GM12878 (cell line): ENCODE measurements around the gene IRF8. TPM values are rescaled to one million over a fixed set of nuclear protein-coding genes. Genes with fewer than 3 reads are reported as not detected.

Experiments
- ATAC-seq: fragments of 200-7000 bp; cut with Tn5 transposase; 3 replicates; pipeline ENCODE4 v1.9.1; 2020; ENCODE audit warnings: mild to moderate bottlenecking, moderate library complexity
- BruUV-seq: library from RNA; stranded (reverse); fragments of 400-500 nt; replicated peaks from 2 replicates; lab custom pipeline; 2021; lab: Mats Ljungman, UMichigan
- CTCF ChIA-PET: fragments of 300-600 bp; sonication (Branson Sonifier 250); formaldehyde crosslinking; extraction: SDS; loops from one replicate; lab custom pipeline; 2021; ENCODE audit warnings: inconsistent platforms; lab: Yijun Ruan, JAX
- POLR2A ChIA-PET: fragments of 350-600 bp; formaldehyde crosslinking; extraction: SDS; loops from one replicate; lab custom pipeline; 2021; ENCODE audit warnings: inconsistent platforms; lab: Charles Lee
- RAD21 ChIA-PET: fragments of 300-600 bp; sonication (Branson Sonifier 250); formaldehyde crosslinking; loops from one replicate; lab custom pipeline; 2023; ENCODE audit warnings: antibody characterized with exemption; ENCODE audit not compliant: unreplicated experiment; lab: Charles Lee
- SMC1A ChIA-PET: fragments of 300-600 bp; sonication (Branson Sonifier 250); formaldehyde crosslinking; loops from one replicate; lab custom pipeline; 2023; ENCODE audit not compliant: unreplicated experiment, uncharacterized antibody; lab: Charles Lee
- DNase-seq: peaks from one replicate; pipeline ENCODE4 v3.0.0-alpha.2; 2011; ENCODE audit warnings: low read depth, low spot score
- FAIRE-seq: peaks from 3 replicates; lab custom pipeline; 2011; peaks lifted over from hg19 to GRCh38; lab: Jason Lieb, UNC
- H2AFZ ChIP-seq: 2 replicates; pipeline ENCODE4 v1.6.0; 2011; ENCODE audit warnings: low read depth, low read length, control low read depth; ENCODE audit not compliant: control insufficient read depth
- H3K27ac ChIP-seq: 2 replicates; pipeline ENCODE4 v1.5.1; 2011; ENCODE audit warnings: control low read depth; ENCODE audit not compliant: control insufficient read depth, insufficient read depth
- H3K27me3 ChIP-seq, 2 experiments: replicated peaks in 1 of 2; 2 replicates each; pipeline versions ENCODE4 v1.6.0 to v1.6.1; 2011; ENCODE audit warnings: low read length in 1 of 2; ENCODE audit not compliant: control insufficient read depth in 2 of 2, insufficient read depth in 2 of 2
- H3K36me3 ChIP-seq, 2 experiments: 2 replicates each; pipeline ENCODE4 v1.5.1; 2011; ENCODE audit warnings: low read length in 1 of 2; ENCODE audit not compliant: control insufficient read depth in 2 of 2, insufficient read depth in 2 of 2
- H3K4me1 ChIP-seq: 2 replicates; pipeline ENCODE4 v1.6.1; 2011; ENCODE audit warnings: mild to moderate bottlenecking, low read length, moderate library complexity, mixed read lengths; ENCODE audit not compliant: control insufficient read depth, insufficient read depth
- H3K4me2 ChIP-seq: 2 replicates; pipeline ENCODE4 v1.6.0; 2011; ENCODE audit warnings: control low read depth; ENCODE audit not compliant: control insufficient read depth, insufficient read depth
- H3K4me3 ChIP-seq: fragments of 200-600 bp; sonication (generic); 2 replicates; pipeline ENCODE4 v1.5.1; 2016
- H3K79me2 ChIP-seq: 2 replicates; pipeline ENCODE4 v1.6.0; 2011; ENCODE audit warnings: low read length; ENCODE audit not compliant: control insufficient read depth, insufficient read depth
- H3K9ac ChIP-seq: 2 replicates; pipeline ENCODE4 v1.8.0; 2011; ENCODE audit warnings: low read length, control low read depth, mixed read lengths; ENCODE audit not compliant: control insufficient read depth, insufficient read depth
- H3K9me3 ChIP-seq: replicated peaks from 3 replicates; pipeline ENCODE4 v1.5.1; 2011; ENCODE audit warnings: mild to moderate bottlenecking, low read length; ENCODE audit not compliant: control insufficient read depth, insufficient read depth
- H4K20me1 ChIP-seq: 2 replicates; pipeline ENCODE4 v1.6.0; 2011; ENCODE audit not compliant: control insufficient read depth, insufficient read depth
- CREM ChIP-seq: IDR thresholded peaks from 2 replicates; pipeline ENCODE4 v1.6.1; 2014; ENCODE audit warnings: antibody characterized with exemption, low read depth
- GABPA ChIP-seq: IDR thresholded peaks from 2 replicates; pipeline ENCODE4 v1.6.1; 2014; ENCODE audit warnings: antibody characterized with exemption, low read depth, mild to moderate bottlenecking, inconsistent platforms
- SMAD5 ChIP-seq: IDR thresholded peaks from 2 replicates; pipeline ENCODE4 v1.6.1; 2016; ENCODE audit warnings: antibody characterized with exemption, low read depth
- SUZ12 ChIP-seq: fragments of 200-600 bp; sonication (generic); IDR thresholded peaks from one replicate; pipeline ENCODE4 v1.6.1; 2018; ENCODE audit warnings: antibody characterized with exemption, mild to moderate bottlenecking; ENCODE audit not compliant: unreplicated experiment
- WGBS: methylation state at CpG from one replicate; pipeline ENCODE4 v1.1.6; 2016; ENCODE audit warnings: low lambda C conversion rate; ENCODE audit not compliant: insufficient replicate concordance, insufficient coverage; ENCODE audit errors: missing lambda C conversion rate; 5-methylcytosine and 5-hydroxymethylcytosine counted together
- in situ Hi-C: fragments of 300-500 bp; cut with MboI; formaldehyde crosslinking; loops from 9 replicates; pipeline ENCODE4 v1.14.3; 2018; ENCODE audit warnings: mixed read lengths
- intact Hi-C: fragments of 100-400 bp; cut with micrococcal nuclease; formaldehyde crosslinking; loops from one replicate; pipeline ENCODE4 v1.14.2; 2022; ENCODE audit not compliant: unreplicated experiment
- polyA plus RNA-seq, 11 experiments: library from polyadenylated mRNA; depleted of rRNA in 4 of 11; unstranded in 6 of 11; stranded (reverse) in 5 of 11; fragments of >200 nt; fragmentation: Nextera tagmentation in 4 of 11; fragmentation: Illumina TruSeq in 1 of 11; extraction: Ambion mirVana in 4 of 11; extraction: Trizol in 1 of 11; gene quantifications; 1 replicate in 1 of 11; 2 replicates in 10 of 11; pipeline versions ENCODE4 v1.2.1 to v1.2.3, GENCODE V29; 2011 to 2016; ENCODE audit warnings: inconsistent platforms in 2 of 11, missing spikeins in 2 of 11, low read depth in 1 of 11
- total RNA-seq, 4 experiments: library from RNA; depleted of rRNA in 3 of 4; stranded (reverse); fragments of >200 nt in 3 of 4; fragmentation: Illumina TruSeq in 1 of 4; extraction: Trizol in 1 of 4; gene quantifications; 2 replicates each; pipeline versions ENCODE4 v1.2.1 to v1.2.3, GENCODE V29; 2013 to 2021
- TF ChIP-seq, protein P1 (sequence below): fragments of 450-650 bp; formaldehyde crosslinking; IDR thresholded peaks from 2 replicates; pipeline ENCODE4 v1.4.0; 2022; ENCODE audit warnings: mild to moderate bottlenecking, moderate library complexity

IRF8 gene
- total and polyA plus RNA-seq, 10 of the 15 experiments (the other 5 are each of a cell fraction or from before 2014, with no cell fraction given): 17.1 to 237 (median 172) TPM

DNA sequence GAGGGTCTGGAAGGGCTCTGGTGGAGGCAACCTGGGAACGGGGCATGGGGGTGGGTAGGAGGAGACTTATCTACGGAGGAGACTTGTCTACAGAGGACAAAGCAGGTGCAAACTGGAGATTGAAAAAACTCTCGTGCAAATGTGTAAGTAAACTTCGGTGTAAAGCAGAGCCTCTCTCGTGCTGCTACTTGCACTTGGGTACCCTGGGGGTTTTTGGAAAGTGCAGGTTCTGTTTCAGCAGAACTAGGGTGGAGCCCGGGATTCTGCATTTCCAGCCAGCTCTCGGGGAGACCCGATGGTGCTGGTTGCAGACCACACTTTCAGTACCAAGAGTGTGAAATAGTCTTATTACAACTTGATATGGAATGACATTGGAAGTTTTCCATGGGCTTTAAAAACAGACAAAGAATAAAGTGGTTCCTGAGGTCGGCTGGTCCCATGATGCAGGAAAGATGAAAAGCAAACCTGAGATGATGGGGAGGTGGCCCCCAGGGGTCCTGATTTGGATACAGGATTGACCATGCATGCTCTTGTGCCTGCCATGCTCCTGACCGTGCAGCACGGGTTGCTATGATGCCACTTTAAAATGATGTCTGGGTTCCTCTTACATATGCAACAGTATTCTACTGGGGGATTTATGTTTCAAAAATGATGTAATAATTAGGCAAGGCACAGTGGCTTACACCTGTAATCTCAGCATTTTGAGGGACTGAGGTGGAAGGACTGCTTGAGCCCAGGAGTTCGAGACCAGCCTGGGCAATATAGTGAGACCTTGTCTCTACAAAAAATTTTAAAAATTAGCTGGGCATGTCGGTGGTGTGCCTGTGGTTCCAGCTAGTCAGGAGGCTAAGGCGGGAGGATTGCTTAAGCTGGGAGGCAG is 69.3 kb downstream of the IRF8 start:
- peaks cover 43% of the 10 kb centered on the region for H3K4me1 ChIP-seq
- in situ Hi-C loops (no loop called here), intact Hi-C loops (no loop called here)
- no peaks in the 10 kb centered on the region for H3K36me3 ChIP-seq
- H3K9me3 ChIP-seq: no peaks in the 10 kb centered on the region; the same call in 2 of the 3 replicates
- ChIA-PET RAD21 (interaction anchor here (0.6 to 2.1 kb wide), 5 partner anchors 13 to 119 kb away, joined by 3 to 8 read pairs (median 3); no protein-coding TSS in a partner anchor), POLR2A (no interaction called here), SMC1A (interaction anchor here (0.9 to 3.9 kb wide), 2 partner anchors 19 to 22 kb away, joined by 3 to 14 read pairs; no protein-coding TSS in a partner anchor), CTCF (interaction anchor here (0.7 to 1.3 kb wide), 7 partner anchors 19 to 149 kb away, joined by 3 to 4 read pairs (median 3); no protein-coding TSS in a partner anchor)
- TF ChIP-seq GABPA (no peak), SUZ12 (no peak), SMAD5 (no peak), CREM (0 out of 2 replicates have a peak, but pooled peaks have one; percentile 7)
- TF ChIP-seq, protein P1, sequence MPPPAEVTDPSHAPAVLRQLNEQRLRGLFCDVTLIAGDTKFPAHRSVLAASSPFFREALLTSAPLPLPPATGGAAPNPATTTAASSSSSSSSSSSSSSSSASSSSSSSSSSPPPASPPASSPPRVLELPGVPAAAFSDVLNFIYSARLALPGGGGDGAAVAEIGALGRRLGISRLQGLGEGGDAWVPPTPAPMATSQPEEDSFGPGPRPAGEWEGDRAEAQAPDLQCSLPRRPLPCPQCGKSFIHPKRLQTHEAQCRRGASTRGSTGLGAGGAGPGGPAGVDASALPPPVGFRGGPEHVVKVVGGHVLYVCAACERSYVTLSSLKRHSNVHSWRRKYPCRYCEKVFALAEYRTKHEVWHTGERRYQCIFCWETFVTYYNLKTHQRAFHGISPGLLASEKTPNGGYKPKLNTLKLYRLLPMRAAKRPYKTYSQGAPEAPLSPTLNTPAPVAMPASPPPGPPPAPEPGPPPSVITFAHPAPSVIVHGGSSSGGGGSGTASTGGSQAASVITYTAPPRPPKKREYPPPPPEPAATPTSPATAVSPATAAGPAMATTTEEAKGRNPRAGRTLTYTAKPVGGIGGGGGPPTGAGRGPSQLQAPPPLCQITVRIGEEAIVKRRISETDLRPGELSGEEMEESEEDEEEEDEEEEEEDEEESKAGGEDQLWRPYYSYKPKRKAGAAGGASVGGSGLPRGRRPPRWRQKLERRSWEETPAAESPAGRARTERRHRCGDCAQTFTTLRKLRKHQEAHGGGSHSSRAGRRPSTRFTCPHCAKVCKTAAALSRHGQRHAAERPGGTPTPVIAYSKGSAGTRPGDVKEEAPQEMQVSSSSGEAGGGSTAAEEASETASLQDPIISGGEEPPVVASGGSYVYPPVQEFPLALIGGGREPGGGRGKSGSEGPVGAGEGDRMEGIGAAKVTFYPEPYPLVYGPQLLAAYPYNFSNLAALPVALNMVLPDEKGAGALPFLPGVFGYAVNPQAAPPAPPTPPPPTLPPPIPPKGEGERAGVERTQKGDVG (CRISPR knock-in tag): no peak
- DNase-seq (no peak), ATAC-seq (peak; percentile 33), FAIRE-seq (no peak)
- WGBS: 20% methylated on average over 14 of the region's 14 CpGs
- H3K79me2 ChIP-seq: no peaks in the 10 kb centered on the region
- no peak overlapping the region for H3K4me3 ChIP-seq
- H3K27me3 ChIP-seq: no peaks in the 10 kb centered on the region
- no peak overlapping the region; the same call in 1 of the 2 replicates for H3K27ac ChIP-seq
- peak overlapping the region; percentile 88; the same call in 1 of the 2 replicates for H3K4me2 ChIP-seq
- no TSS peak for BruUV-seq
- H3K9ac ChIP-seq: no peak overlapping the region
- H4K20me1 ChIP-seq: no peaks in the 10 kb centered on the region
- H2AFZ ChIP-seq: no peak overlapping the region
